HCT116 (cell line): ENCODE data around the gene HEMK1. TPM values are rescaled to one million over a fixed set of nuclear protein-coding genes. Genes with fewer than 3 reads are reported as not detected.

Experiments
- ATAC-seq: fragments of 200-7000 bp; cut with Tn5 transposase; 2 replicates; pipeline ENCODE4 v1.9.1; 2020; ENCODE audit warnings: mild to moderate bottlenecking, moderate library complexity
- BruUV-seq: library from RNA; stranded (reverse); fragments of 400-500 nt; replicated peaks from 2 replicates; lab custom pipeline; 2021; lab: Mats Ljungman, UMichigan
- CTCF ChIA-PET: fragments of 300-600 bp; sonication (Branson Sonifier 250); formaldehyde crosslinking; loops from one replicate; lab custom pipeline; 2021; ENCODE audit warnings: antibody characterized with exemption; lab: Charles Lee
- POLR2A ChIA-PET: fragments of 300-600, 350-600 bp; sonication (Branson Sonifier 250); formaldehyde crosslinking; loops from one replicate; lab custom pipeline; 2021; ENCODE audit warnings: antibody characterized with exemption; lab: Charles Lee
- RAD21 ChIA-PET, 2 experiments: fragments of 300-600 bp; sonication (Branson Sonifier 250); formaldehyde crosslinking; loops; one replicate each; lab custom pipeline; 2023; ENCODE audit warnings: low total read pairs in 2 of 2; ENCODE audit not compliant: uncharacterized antibody in 2 of 2, unreplicated experiment in 2 of 2, low non-redundant PET in 1 of 2; lab: Charles Lee
- DNase-seq: peaks from one replicate; pipeline ENCODE4 v3.0.0-alpha.2; 2010; ENCODE audit warnings: low read depth, low spot score
- H2AFZ ChIP-seq: fragments of 200-600 bp; shearing (Covaris generic), sonication (generic); 2 replicates; pipeline ENCODE4 v1.6.1; 2017; ENCODE audit warnings: low read depth, mixed run types, mixed read lengths, antibody characterized with exemption, low read length; ENCODE audit not compliant: poor library complexity, severe bottlenecking
- H3K27ac ChIP-seq: 2 replicates; pipeline ENCODE4 v1.5.1; 2012; ENCODE audit warnings: low read depth, low read length
- H3K27me3 ChIP-seq: fragments of 200-600 bp; sonication (generic); 2 replicates; pipeline ENCODE4 v1.6.1; 2016; ENCODE audit warnings: mixed run types, low read length, mixed read lengths; ENCODE audit not compliant: insufficient read depth
- H3K36me3 ChIP-seq, 2 experiments: fragments of 200-500 bp in 1 of 2; fragments of 200-600 bp in 1 of 2; sonication (Bioruptor generic) in 1 of 2; sonication (generic) in 1 of 2; 2 replicates each; pipeline versions ENCODE4 v1.5.1 to v1.6.1; 2014 to 2016; ENCODE audit warnings: low read length in 2 of 2, inconsistent platforms in 1 of 2, mixed read lengths in 1 of 2, mixed run types in 1 of 2; ENCODE audit not compliant: insufficient read depth in 2 of 2, control insufficient read depth in 1 of 2
- H3K4me1 ChIP-seq, 2 experiments: fragments of 200-600 bp in 1 of 2; sonication (generic) in 1 of 2; 2 replicates each; pipeline versions ENCODE4 v1.5.1 to v1.6.1; 2012 to 2017; ENCODE audit warnings: low read length in 2 of 2, inconsistent platforms in 1 of 2, mild to moderate bottlenecking in 1 of 2, mixed read lengths in 1 of 2, mixed run types in 1 of 2, moderate library complexity in 1 of 2; ENCODE audit not compliant: insufficient read depth in 2 of 2, control insufficient read depth in 1 of 2
- H3K4me2 ChIP-seq: fragments of 200-600 bp; sonication (generic); 2 replicates; pipeline ENCODE4 v1.6.1; 2017; ENCODE audit warnings: mixed run types, low read length, mixed read lengths
- H3K4me3 ChIP-seq, 2 experiments: fragments of 200-600 bp in 1 of 2; sonication (generic) in 1 of 2; replicated peaks in 1 of 2; 2 replicates each; pipeline ENCODE4 v1.5.1; 2011 to 2016; ENCODE audit warnings: low read length in 2 of 2, control low read depth in 1 of 2, low read depth in 1 of 2, mild to moderate bottlenecking in 1 of 2, mixed read lengths in 1 of 2, mixed run types in 1 of 2
- H3K79me2 ChIP-seq: fragments of 200-600 bp; sonication (generic); 2 replicates; pipeline ENCODE4 v1.6.1; 2017; ENCODE audit warnings: mild to moderate bottlenecking, mixed run types, low read length, moderate library complexity, mixed read lengths; ENCODE audit not compliant: insufficient read depth
- H3K9ac ChIP-seq: fragments of 200-600 bp; sonication (generic); 2 replicates; pipeline ENCODE4 v1.6.1; 2016; ENCODE audit warnings: low read length, mixed read lengths
- H3K9me2 ChIP-seq: fragments of 200-600 bp; sonication (generic), shearing (Covaris generic); 2 replicates; pipeline ENCODE4 v1.6.1; 2017; ENCODE audit warnings: mixed run types, mild to moderate bottlenecking, moderate library complexity; ENCODE audit not compliant: insufficient read depth
- H3K9me3 ChIP-seq, 2 experiments: fragments of 200-500 bp in 1 of 2; fragments of 200-600 bp in 1 of 2; sonication (Bioruptor generic) in 1 of 2; sonication (generic) in 1 of 2; 2 replicates each; pipeline ENCODE4 v1.6.1; 2014 to 2017; ENCODE audit warnings: low read length in 2 of 2, mixed read lengths in 2 of 2, inconsistent platforms in 1 of 2, low read depth in 1 of 2, mild to moderate bottlenecking in 1 of 2, mixed run types in 1 of 2, moderate library complexity in 1 of 2; ENCODE audit not compliant: control insufficient read depth in 1 of 2, insufficient read depth in 1 of 2
- H4K20me1 ChIP-seq: fragments of 200-600 bp; sonication (generic), shearing (Covaris generic); 2 replicates; pipeline ENCODE4 v1.6.1; 2017; ENCODE audit warnings: mixed run types, mild to moderate bottlenecking, moderate library complexity; ENCODE audit not compliant: insufficient read depth
- EZH2 ChIP-seq: fragments of 200-600 bp; sonication (generic); IDR thresholded peaks from 2 replicates; pipeline ENCODE4 v1.6.1; 2017; ENCODE audit warnings: antibody characterized with exemption, mixed run types
- RAD21 ChIP-seq: IDR thresholded peaks from 2 replicates; pipeline ENCODE4 v1.6.1; 2012; ENCODE audit warnings: low read depth, mild to moderate bottlenecking
- TCF7L2 ChIP-seq: IDR thresholded peaks from 2 replicates; pipeline ENCODE4 v1.7.0; 2011; ENCODE audit warnings: borderline replicate concordance, inconsistent platforms; ENCODE audit not compliant: insufficient read depth, insufficient read length; ENCODE audit errors: extremely low read depth
- intact Hi-C: fragments of 100-400 bp; cut with micrococcal nuclease; formaldehyde crosslinking; loops from 2 replicates; pipeline ENCODE4 v1.10.0; 2022
- total RNA-seq: library from RNA; stranded (reverse); gene quantifications from one replicate; pipeline ENCODE4 v1.2.1, GENCODE V29; 2021; ENCODE audit not compliant: unreplicated experiment
- TF ChIP-seq, protein P1 (sequence below), 3 experiments: fragments of 200-600 bp in 1 of 3; sonication (generic) in 1 of 3; IDR thresholded peaks in 2 of 3; conservative IDR thresholded peaks in 1 of 3; 2 replicates each; pipeline ENCODE4 v1.5.1; 2012 to 2017; ENCODE audit warnings: low read depth in 2 of 3, low read length in 2 of 3, antibody characterized with exemption in 1 of 3, borderline replicate concordance in 1 of 3, control low read depth in 1 of 3, mild to moderate bottlenecking in 1 of 3, mixed read lengths in 1 of 3, mixed run types in 1 of 3, moderate library complexity in 1 of 3; ENCODE audit not compliant: insufficient read depth in 1 of 3
- TF ChIP-seq, protein P2 (sequence below): IDR thresholded peaks from 2 replicates; pipeline ENCODE4 v1.6.1; 2012; ENCODE audit warnings: low read depth

The HEMK1 gene
- total RNA-seq, 1 experiment from 2014 or later: 20.5 TPM

DNA sequence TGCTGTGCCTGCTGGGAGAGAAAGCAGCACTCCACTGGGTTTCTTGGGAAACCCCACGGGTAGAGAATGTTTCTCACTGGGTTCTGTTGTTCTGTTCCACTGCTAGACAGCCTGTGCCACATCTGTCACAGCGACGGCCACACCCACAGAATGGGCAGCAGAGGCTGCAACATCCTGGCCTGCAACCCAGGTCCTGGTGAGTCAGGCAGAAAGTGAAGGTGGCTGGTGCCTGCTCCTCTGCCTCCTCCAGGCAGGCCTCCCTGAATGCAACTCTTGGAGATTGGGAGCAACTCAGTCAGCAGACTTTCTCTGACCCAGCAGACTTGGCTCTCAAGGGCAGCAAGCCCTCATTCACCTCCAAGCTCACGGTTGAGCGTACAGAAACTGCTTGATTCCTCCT is 14.8 kb upstream of the HEMK1 start:
- intact Hi-C loops: no loop called here
- CTCF ChIA-PET: no interaction called here

More for the DNA sequence above, 14.8 kb upstream of the HEMK1 start:
- Histone ChIP-seq H3K27me3 (no peaks in the 10 kb centered on the region), H4K20me1 (no peaks in the 10 kb centered on the region)
- RAD21 ChIA-PET: no interaction called here
- no TSS peak for BruUV-seq
- no peak for DNase-seq
- TF ChIP-seq EZH2 (no peak), TCF7L2 (no peak), RAD21 (no peak)
- TF ChIP-seq, protein P1, sequence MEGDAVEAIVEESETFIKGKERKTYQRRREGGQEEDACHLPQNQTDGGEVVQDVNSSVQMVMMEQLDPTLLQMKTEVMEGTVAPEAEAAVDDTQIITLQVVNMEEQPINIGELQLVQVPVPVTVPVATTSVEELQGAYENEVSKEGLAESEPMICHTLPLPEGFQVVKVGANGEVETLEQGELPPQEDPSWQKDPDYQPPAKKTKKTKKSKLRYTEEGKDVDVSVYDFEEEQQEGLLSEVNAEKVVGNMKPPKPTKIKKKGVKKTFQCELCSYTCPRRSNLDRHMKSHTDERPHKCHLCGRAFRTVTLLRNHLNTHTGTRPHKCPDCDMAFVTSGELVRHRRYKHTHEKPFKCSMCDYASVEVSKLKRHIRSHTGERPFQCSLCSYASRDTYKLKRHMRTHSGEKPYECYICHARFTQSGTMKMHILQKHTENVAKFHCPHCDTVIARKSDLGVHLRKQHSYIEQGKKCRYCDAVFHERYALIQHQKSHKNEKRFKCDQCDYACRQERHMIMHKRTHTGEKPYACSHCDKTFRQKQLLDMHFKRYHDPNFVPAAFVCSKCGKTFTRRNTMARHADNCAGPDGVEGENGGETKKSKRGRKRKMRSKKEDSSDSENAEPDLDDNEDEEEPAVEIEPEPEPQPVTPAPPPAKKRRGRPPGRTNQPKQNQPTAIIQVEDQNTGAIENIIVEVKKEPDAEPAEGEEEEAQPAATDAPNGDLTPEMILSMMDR (IDR thresholded peaks at IDR 0.05 in 2 of 3, conservative IDR thresholded peaks at IDR 0.05 in 1 of 3; ENCODE audit: borderline replicate concordance in 1 of 3, insufficient read depth in 1 of 3, low read depth in 2 of 3, low read length in 2 of 3): no peak
- TF ChIP-seq, protein P2, sequence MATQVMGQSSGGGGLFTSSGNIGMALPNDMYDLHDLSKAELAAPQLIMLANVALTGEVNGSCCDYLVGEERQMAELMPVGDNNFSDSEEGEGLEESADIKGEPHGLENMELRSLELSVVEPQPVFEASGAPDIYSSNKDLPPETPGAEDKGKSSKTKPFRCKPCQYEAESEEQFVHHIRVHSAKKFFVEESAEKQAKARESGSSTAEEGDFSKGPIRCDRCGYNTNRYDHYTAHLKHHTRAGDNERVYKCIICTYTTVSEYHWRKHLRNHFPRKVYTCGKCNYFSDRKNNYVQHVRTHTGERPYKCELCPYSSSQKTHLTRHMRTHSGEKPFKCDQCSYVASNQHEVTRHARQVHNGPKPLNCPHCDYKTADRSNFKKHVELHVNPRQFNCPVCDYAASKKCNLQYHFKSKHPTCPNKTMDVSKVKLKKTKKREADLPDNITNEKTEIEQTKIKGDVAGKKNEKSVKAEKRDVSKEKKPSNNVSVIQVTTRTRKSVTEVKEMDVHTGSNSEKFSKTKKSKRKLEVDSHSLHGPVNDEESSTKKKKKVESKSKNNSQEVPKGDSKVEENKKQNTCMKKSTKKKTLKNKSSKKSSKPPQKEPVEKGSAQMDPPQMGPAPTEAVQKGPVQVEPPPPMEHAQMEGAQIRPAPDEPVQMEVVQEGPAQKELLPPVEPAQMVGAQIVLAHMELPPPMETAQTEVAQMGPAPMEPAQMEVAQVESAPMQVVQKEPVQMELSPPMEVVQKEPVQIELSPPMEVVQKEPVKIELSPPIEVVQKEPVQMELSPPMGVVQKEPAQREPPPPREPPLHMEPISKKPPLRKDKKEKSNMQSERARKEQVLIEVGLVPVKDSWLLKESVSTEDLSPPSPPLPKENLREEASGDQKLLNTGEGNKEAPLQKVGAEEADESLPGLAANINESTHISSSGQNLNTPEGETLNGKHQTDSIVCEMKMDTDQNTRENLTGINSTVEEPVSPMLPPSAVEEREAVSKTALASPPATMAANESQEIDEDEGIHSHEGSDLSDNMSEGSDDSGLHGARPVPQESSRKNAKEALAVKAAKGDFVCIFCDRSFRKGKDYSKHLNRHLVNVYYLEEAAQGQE: no peak
- TF ChIP-seq, all 23 proteins: peak for 0
- H3K79me2 ChIP-seq: no peaks in the 10 kb centered on the region
- H3K4me2 ChIP-seq: no peak overlapping the region
- peaks cover 13 to 17% of the 10 kb centered on the region in 2 experiments for H3K4me1 ChIP-seq
- H3K9ac ChIP-seq: no peak overlapping the region
- H3K27ac ChIP-seq: no peak overlapping the region
- no peaks in the 10 kb centered on the region for H3K9me2 ChIP-seq
- POLR2A ChIA-PET: no interaction called here
- H2AFZ ChIP-seq: no peak overlapping the region
- H3K9me3 ChIP-seq: no peaks in the 10 kb centered on the region
- H3K4me3 ChIP-seq: no peak overlapping the region
- H3K36me3 ChIP-seq: no peaks in the 10 kb centered on the region
- no peak for ATAC-seq
